Measurements from ENCODE around the gene GMDS.

DNA sequence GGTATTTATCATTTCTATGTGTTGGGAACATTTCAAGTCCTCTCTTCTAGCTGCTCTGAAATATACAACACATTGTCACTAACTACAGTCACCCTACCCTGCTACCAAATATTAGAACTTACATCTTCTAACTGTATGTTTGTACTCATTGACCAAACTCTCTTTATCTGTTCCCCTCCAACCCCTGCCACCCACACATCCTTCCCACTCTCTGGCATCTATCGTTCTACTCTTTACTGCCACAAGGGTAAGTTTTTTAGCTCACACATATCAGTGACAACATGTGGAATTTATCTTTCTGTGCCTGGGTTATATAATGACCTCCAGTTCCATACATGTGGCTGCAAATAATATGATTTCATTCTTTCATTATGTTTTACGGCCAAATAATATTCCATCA is 171.9 kb downstream of the GMDS start:
- TF ChIP-seq, protein P1, sequence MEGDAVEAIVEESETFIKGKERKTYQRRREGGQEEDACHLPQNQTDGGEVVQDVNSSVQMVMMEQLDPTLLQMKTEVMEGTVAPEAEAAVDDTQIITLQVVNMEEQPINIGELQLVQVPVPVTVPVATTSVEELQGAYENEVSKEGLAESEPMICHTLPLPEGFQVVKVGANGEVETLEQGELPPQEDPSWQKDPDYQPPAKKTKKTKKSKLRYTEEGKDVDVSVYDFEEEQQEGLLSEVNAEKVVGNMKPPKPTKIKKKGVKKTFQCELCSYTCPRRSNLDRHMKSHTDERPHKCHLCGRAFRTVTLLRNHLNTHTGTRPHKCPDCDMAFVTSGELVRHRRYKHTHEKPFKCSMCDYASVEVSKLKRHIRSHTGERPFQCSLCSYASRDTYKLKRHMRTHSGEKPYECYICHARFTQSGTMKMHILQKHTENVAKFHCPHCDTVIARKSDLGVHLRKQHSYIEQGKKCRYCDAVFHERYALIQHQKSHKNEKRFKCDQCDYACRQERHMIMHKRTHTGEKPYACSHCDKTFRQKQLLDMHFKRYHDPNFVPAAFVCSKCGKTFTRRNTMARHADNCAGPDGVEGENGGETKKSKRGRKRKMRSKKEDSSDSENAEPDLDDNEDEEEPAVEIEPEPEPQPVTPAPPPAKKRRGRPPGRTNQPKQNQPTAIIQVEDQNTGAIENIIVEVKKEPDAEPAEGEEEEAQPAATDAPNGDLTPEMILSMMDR (conservative IDR thresholded peaks at IDR 0.05; ENCODE audit: low read length), result no peak
- no peak for TF ChIP-seq EZH2phosphoT487 (IDR thresholded peaks at IDR 0.05; ENCODE audit: borderline replicate concordance)

All from Loucy (cell line).